ENCODE measurements around the gene WDPCP. TPM values are rescaled to one million over a fixed set of nuclear protein-coding genes. Genes with fewer than 3 reads are reported as not detected.

Gene WDPCP
- polyA plus RNA-seq, 1 of the 3 experiments (the other 2 are of a cell fraction): 3.1 TPM

DNA sequence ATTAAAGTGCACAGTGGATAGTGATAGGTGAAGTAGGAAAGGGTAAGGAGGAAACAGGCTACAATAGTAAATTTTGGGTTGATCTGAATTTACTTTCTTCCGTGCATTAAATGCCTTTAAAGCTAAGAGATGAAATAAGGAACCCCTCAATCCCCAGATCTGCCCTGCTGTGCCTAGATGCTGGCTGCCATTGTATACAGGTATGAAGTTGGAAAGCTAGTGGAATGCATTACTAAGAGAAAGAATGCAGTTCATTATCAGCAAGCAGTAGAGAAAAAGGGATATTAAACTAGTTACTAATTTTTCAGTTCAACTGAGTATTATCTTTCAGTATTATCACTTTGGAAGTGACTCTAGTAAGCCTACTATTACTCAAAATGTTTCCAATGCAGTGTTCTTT is 93.3 kb downstream of the WDPCP start:
- ChIA-PET CTCF (no interaction called here), POLR2A (no interaction called here)
- H3K27ac ChIP-seq (ENCODE audit: low read depth in 2 of 2, low read length in 1 of 2): no peak overlapping the region
- H3K9me3 ChIP-seq: no peaks in the 10 kb centered on the region
- DNase-seq: no peak
- no peaks in the 10 kb centered on the region for H4K20me1 ChIP-seq (ENCODE audit: insufficient read depth)
- no peak overlapping the region for H3K4me2 ChIP-seq
- 89% methylated on average over 1 of the region's 1 CpG for WGBS (ENCODE audit: low lambda C conversion rate)
- H2AFZ ChIP-seq (ENCODE audit: low read depth): no peak overlapping the region
- no peaks in the 10 kb centered on the region for H3K27me3 ChIP-seq (ENCODE audit: insufficient read depth)
- H3K9ac ChIP-seq: no peak overlapping the region
- H3K36me3 ChIP-seq (replicated peaks in 1 of 2; ENCODE audit: control insufficient read depth in 1 of 2, insufficient read depth in 2 of 2, low read length in 1 of 2): no peaks in the 10 kb centered on the region
- no peak overlapping the region for H3K4me3 ChIP-seq (ENCODE audit: low read depth in 2 of 2, low read length in 1 of 2)
- no peaks in the 10 kb centered on the region for H3K79me2 ChIP-seq (ENCODE audit: insufficient read depth)
- no peaks in the 10 kb centered on the region for H3K4me1 ChIP-seq (ENCODE audit: control insufficient read depth in 1 of 2, insufficient read depth in 2 of 2, low read depth in 1 of 2, low read length in 1 of 2)
- TF ChIP-seq RXRA (IDR thresholded peaks at IDR 0.05; ENCODE audit: borderline replicate concordance, low read depth) (no peak), EZH2phosphoT487 (IDR thresholded peaks at IDR 0.05; ENCODE audit: borderline replicate concordance, low read depth) (no peak), FOXM1 (IDR thresholded peaks at IDR 0.05; ENCODE audit: low read depth) (no peak), JUND (IDR thresholded peaks at IDR 0.05) (no peak), SMC3 (IDR thresholded peaks at IDR 0.05; ENCODE audit: low read depth, low read length) (no peak), FOXJ3 (CRISPR knock-in tag; IDR thresholded peaks at IDR 0.05) (no peak), TEAD4 (IDR thresholded peaks at IDR 0.05; ENCODE audit: borderline replicate concordance, insufficient read depth) (no peak), YY1 (IDR thresholded peaks at IDR 0.05; ENCODE audit: low read depth) (no peak), NFIC (IDR thresholded peaks at IDR 0.05; ENCODE audit: borderline replicate concordance) (no peak), FOSL2 (IDR thresholded peaks at IDR 0.05; ENCODE audit: borderline replicate concordance, low read depth) (no peak), RAD21 (IDR thresholded peaks at IDR 0.05; ENCODE audit: low read length) (no peak), MXI1 (IDR thresholded peaks at IDR 0.05; ENCODE audit: low read depth, low read length) (no peak)
- TF ChIP-seq, protein P1, sequence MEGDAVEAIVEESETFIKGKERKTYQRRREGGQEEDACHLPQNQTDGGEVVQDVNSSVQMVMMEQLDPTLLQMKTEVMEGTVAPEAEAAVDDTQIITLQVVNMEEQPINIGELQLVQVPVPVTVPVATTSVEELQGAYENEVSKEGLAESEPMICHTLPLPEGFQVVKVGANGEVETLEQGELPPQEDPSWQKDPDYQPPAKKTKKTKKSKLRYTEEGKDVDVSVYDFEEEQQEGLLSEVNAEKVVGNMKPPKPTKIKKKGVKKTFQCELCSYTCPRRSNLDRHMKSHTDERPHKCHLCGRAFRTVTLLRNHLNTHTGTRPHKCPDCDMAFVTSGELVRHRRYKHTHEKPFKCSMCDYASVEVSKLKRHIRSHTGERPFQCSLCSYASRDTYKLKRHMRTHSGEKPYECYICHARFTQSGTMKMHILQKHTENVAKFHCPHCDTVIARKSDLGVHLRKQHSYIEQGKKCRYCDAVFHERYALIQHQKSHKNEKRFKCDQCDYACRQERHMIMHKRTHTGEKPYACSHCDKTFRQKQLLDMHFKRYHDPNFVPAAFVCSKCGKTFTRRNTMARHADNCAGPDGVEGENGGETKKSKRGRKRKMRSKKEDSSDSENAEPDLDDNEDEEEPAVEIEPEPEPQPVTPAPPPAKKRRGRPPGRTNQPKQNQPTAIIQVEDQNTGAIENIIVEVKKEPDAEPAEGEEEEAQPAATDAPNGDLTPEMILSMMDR (IDR thresholded peaks at IDR 0.05): no peak
- TF ChIP-seq, protein P2, sequence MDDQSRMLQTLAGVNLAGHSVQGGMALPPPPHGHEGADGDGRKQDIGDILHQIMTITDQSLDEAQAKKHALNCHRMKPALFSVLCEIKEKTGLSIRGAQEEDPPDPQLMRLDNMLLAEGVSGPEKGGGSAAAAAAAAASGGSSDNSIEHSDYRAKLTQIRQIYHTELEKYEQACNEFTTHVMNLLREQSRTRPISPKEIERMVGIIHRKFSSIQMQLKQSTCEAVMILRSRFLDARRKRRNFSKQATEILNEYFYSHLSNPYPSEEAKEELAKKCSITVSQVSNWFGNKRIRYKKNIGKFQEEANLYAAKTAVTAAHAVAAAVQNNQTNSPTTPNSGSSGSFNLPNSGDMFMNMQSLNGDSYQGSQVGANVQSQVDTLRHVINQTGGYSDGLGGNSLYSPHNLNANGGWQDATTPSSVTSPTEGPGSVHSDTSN (IDR thresholded peaks at IDR 0.05): no peak
- TF ChIP-seq, protein P3, sequence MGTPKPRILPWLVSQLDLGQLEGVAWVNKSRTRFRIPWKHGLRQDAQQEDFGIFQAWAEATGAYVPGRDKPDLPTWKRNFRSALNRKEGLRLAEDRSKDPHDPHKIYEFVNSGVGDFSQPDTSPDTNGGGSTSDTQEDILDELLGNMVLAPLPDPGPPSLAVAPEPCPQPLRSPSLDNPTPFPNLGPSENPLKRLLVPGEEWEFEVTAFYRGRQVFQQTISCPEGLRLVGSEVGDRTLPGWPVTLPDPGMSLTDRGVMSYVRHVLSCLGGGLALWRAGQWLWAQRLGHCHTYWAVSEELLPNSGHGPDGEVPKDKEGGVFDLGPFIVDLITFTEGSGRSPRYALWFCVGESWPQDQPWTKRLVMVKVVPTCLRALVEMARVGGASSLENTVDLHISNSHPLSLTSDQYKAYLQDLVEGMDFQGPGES (IDR thresholded peaks at IDR 0.05; ENCODE audit: low read depth, low read length): no peak
- H3F3A ChIP-seq (replicated peaks; ENCODE audit: insufficient read depth): no peaks in the 10 kb centered on the region
- no peaks in the 10 kb centered on the region for H3K9me2 ChIP-seq

DNA sequence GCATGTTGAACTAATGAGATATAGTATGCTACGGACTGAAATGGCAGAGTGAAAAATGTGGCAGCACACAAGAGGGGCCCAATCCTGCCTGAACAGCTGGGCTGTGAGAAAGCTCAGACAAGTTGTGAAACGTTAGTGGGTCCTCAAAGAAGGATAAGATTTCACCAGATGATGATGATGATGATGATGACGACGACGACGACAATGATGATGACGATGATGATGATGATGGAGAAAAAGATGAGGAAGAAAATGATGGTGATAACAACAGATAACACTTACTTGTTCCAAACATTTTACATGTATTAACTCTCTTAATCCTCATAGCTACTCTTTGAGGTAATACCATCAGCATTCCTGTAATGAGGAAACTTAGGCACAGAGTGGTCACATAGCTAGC is 94.2 kb downstream of the WDPCP start:
- no peak overlapping the region for H3K27ac ChIP-seq (ENCODE audit: low read depth in 2 of 2, low read length in 1 of 2)
- no peak overlapping the region for H3K4me3 ChIP-seq (ENCODE audit: low read depth in 2 of 2, low read length in 1 of 2)
- POLR2A ChIA-PET: no interaction called here

More for the DNA sequence above, 94.2 kb downstream of the WDPCP start:
- H3K36me3 ChIP-seq (replicated peaks in 1 of 2; ENCODE audit: control insufficient read depth in 1 of 2, insufficient read depth in 2 of 2, low read length in 1 of 2): no peaks in the 10 kb centered on the region
- DNase-seq: no peak
- TF ChIP-seq GABPA (IDR thresholded peaks at IDR 0.05; ENCODE audit: low read depth) (no peak), SMC3 (IDR thresholded peaks at IDR 0.05; ENCODE audit: low read depth, low read length) (no peak), FOXJ3 (CRISPR knock-in tag; IDR thresholded peaks at IDR 0.05) (no peak), TCF12 (IDR thresholded peaks at IDR 0.05) (no peak), FOSL2 (IDR thresholded peaks at IDR 0.05; ENCODE audit: borderline replicate concordance, low read depth) (no peak)
- CTCF ChIA-PET: no interaction called here
- H3K79me2 ChIP-seq (ENCODE audit: insufficient read depth): no peaks in the 10 kb centered on the region
- no peaks in the 10 kb centered on the region for H3K9me2 ChIP-seq
- H3K27me3 ChIP-seq (ENCODE audit: insufficient read depth): no peaks in the 10 kb centered on the region
- no peaks in the 10 kb centered on the region for H4K20me1 ChIP-seq (ENCODE audit: insufficient read depth)
- no peak overlapping the region for H2AFZ ChIP-seq (ENCODE audit: low read depth)
- H3K4me1 ChIP-seq (ENCODE audit: control insufficient read depth in 1 of 2, insufficient read depth in 2 of 2, low read depth in 1 of 2, low read length in 1 of 2): no peaks in the 10 kb centered on the region
- H3K4me2 ChIP-seq: no peak overlapping the region
- no peak overlapping the region for H3K9ac ChIP-seq
- 86% methylated on average over 7 of the region's 7 CpGs for WGBS (ENCODE audit: low lambda C conversion rate)
- no peaks in the 10 kb centered on the region for H3F3A ChIP-seq (replicated peaks; ENCODE audit: insufficient read depth)
- H3K9me3 ChIP-seq: no peaks in the 10 kb centered on the region
